Esophagus squamous epithelium (tissue), 4 donors: ENCODE data around the gene AP4M1.

Source experiments
- CTCF ChIP-seq, 6 experiments: fragments of 450-650 bp in 4 of 6; fragments of 200-600 bp in 2 of 6; sonication (generic) in 2 of 6; IDR thresholded peaks; one replicate each; pipeline ENCODE4 v1.5.1; 2016 to 2019; ENCODE audit warnings: antibody characterized with exemption in 6 of 6, mild to moderate bottlenecking in 4 of 6, moderate library complexity in 4 of 6
- POLR2A ChIP-seq, 4 donors: fragments of 450-650 bp; IDR thresholded peaks; one replicate each; pipeline ENCODE4 v1.6.1; 2017; ENCODE audit warnings: antibody characterized with exemption in 4 of 4, mild to moderate bottlenecking in 4 of 4, moderate library complexity in 3 of 4

GRCh38 chr7:100079024-100079560 lies 22.4 kb upstream of the AP4M1 start:
- no peak for TF ChIP-seq CTCF (IDR thresholded peaks at IDR 0.05)
- TF ChIP-seq POLR2A (IDR thresholded peaks at IDR 0.05), result no peak
